GM19099 (cell line): ENCODE data around the gene NF1.

Experiments
- POLR2A ChIP-seq: IDR thresholded peaks from 3 replicates; pipeline ENCODE4 v1.6.1; 2011; ENCODE audit warnings: low read depth; ENCODE audit not compliant: insufficient read length; ENCODE audit errors: extremely low read depth

Gene NF1

DNA sequence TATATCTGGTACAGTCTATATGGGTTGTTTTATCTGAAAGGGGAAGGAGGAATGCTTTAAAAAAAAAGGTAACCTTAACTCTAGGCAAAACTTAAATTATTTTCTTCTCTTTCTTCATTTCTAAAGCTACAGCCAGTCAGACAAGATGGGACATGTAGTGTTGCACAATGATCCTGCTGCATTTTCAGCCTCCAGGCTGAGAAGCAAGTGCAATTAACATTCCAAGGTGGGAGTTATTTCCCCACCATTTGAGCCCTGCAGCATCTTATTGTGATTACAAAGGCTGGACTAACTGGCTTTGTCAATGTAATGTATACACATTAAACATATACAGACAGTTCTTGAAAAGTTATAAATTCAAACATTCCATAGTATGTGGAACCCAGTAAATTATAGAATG is 22.6 kb upstream of the NF1 start:
- TF ChIP-seq POLR2A = no peak

DNA sequence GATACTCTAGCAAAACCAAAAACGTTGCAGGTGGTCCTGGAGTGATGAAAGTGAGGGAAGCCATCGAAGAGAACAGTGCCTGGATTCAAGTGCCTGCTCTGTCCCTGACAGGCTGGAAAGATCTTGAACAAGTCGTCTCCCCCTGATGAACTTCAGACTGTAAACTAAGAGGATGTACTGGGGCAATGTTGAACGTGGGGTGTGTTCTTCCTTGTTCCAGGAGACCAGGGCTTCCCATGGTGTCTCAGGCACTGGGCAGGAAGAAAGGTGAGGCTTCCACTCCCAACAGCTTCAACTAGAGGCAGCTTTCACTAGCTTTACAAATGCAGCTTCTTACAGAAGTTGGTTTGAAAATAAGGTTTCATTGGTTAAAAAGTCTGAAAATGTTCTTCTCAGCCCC is 21.4 kb upstream of the NF1 start:
- TF ChIP-seq POLR2A = no peak

DNA sequence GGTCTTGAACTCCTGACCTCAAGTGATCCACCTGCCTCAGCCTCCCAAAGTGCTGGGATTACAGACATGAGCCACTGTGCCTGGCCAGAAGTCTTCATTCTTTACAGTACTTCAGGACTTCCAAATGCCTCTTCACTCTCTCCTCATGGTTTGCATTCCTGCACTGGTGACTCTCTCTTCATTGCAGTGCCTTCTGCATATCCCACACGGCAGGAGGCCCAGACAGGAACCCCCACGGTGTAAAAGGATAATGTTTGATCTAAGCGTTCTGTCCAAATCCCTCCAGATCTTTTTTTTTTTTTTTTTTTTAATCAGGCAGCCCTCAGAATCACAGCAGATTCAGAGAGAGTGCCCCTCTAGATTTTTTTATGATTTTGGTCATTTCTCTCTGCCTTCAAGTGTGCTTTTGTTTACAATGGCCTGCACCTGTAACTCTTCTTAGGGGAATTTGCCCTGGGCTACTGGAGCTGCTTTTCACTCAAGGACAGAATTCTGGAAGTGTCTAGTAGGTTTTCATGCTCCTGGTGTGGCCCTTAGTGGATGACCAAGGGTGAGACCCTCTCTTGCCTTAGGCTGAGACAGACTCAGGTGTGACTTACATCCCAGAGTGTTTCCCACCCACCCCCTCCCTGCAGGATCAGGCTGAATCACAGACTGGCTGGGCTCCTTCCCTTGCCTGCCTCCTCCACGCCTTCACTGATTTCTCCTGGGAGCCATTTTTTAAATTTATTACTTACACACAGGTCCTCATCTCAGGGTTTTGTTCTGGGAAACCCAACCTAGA is 19.8 kb upstream of the NF1 start:
- no peak for TF ChIP-seq POLR2A

DNA sequence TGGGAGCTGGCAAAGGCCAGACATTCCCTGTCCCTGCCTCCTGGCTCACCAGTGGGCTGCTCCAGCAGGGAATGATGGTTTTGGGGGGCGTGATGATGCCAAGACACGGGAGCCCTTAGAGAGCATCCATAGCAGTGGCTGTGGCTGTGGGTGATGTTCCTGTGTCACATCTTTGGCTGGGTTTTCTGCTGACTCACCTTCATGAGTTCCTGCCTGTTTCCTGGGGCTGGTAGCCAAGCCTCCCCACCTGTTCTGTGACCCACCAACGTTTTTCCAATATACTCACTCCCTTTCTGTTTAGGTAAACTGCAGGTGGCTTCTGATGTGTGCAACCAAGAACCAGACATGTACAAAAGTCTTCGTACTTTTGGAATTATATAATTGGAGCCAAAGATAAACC is 16.5 kb upstream of the NF1 start:
- TF ChIP-seq POLR2A = no peak

DNA sequence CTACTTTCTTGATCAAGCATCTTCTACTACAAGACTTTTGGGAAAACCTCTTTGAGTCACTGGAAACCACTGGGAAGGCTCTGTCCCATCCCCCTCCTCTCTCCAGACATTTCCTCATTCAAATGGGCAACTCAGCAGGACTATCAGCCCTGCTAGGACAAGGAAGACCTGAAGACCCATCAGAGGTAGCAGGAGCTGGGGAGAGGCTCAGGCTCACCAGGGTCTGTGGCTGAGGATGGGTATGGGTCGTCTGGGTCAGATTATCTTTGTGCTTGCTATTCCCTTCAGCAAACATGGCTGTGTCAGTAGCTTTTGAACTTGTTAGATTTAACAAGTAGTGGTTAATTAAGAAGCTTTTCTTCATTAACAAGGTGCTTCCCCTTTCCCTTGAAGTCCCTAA is 15.0 kb upstream of the NF1 start:
- TF ChIP-seq POLR2A = no peak

DNA sequence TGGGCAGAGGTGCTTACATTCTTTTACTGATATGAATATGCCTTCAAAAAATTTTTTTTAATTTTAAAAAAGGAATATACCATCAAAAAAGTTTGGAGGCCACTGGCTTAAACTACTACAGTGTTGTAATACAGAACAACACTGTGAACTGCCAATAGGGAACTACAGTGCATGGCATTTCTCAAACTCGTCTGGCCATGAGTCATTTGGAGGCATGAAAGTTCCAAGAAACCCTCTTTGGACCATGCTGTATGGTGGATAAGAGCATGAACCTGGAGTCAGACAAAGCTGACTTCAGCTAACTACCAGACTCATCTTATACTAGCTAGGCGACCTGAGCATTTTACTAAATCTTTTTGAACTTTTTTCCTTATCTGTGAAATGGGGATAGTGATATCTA is 9.2 kb upstream of the NF1 start:
- TF ChIP-seq POLR2A = no peak

DNA sequence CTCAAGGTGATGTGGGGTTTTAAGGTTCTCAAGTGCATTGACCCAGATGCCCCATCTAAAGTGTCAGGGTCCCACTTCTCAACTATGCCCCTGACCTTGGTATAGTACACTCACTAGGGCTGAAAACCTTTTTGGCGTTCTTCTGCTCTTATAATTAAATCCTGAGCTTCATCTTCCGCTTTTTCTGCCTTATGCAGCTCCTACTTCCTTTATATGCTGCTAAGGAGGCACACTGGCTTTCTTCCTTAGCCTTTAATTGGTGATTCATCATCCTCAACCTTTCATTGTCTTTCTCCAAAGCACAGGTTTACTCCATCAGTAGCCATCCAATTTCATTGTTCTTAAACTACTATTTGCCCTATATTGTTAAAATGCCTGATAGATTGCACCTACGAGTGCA is 5.3 kb upstream of the NF1 start:
- TF ChIP-seq POLR2A = no peak

DNA sequence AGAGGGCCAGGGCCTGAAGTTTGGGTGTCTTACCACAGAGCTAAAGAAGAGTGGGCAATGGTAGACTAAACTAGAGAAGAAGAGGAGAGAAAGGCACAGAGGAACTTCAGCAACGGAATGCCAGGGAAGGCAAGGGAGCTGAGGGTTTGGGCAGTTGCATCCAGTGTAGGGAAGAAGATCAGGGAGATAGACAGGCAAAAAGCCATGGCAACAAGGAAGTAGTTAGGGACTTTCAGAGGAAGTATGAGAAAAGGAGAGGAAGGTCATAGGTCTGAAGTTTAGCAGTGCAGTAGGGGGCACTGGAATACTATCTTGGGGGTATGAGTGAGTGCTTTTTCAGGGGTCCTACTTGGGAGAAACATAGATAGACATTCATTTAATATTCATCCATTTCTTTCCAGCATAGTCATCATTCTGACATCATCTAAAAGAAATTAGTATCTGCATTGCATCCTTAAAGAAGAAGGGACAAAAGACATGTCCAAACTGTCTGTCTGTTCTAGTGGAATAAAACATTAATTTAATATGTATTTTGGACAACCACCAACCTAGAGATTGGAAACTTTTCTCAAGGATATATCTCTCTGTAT is 2.2 kb upstream of the NF1 start:
- no peak for TF ChIP-seq POLR2A

DNA sequence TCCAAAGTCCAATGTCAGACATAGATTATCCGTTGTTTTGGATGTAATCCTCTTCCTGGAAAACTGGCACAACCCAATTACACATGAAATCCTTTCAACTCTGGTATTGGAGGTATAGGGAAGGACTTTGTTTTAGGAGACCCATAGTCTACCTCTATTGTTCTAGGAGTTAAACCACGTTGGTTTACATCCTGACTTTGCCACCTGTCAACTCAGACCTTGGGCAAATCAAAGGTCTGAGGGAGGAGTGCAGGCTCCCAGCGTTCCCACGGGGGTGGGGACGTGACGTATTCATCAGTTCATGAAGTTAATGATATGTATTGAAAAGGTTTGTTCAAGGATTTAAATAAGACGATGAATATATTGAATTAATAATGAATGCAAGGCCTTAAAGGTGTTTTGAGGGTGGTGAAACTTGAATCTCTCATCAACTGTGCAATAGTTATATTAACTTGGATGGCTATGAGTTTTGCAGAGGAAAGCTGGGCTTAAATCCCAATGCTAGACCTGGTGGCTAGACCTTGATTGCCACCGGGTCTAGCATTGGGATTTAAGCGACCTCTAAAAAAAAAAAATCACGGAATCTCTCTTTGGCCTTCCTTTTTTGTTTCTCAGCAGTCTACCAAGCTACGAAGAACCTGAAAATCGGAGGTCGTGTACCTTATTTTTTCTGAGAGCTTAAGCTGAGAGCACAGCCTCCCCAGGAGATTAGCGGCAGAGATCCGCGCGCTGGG is 744 bp upstream of the NF1 start:
- TF ChIP-seq POLR2A = no peak

DNA sequence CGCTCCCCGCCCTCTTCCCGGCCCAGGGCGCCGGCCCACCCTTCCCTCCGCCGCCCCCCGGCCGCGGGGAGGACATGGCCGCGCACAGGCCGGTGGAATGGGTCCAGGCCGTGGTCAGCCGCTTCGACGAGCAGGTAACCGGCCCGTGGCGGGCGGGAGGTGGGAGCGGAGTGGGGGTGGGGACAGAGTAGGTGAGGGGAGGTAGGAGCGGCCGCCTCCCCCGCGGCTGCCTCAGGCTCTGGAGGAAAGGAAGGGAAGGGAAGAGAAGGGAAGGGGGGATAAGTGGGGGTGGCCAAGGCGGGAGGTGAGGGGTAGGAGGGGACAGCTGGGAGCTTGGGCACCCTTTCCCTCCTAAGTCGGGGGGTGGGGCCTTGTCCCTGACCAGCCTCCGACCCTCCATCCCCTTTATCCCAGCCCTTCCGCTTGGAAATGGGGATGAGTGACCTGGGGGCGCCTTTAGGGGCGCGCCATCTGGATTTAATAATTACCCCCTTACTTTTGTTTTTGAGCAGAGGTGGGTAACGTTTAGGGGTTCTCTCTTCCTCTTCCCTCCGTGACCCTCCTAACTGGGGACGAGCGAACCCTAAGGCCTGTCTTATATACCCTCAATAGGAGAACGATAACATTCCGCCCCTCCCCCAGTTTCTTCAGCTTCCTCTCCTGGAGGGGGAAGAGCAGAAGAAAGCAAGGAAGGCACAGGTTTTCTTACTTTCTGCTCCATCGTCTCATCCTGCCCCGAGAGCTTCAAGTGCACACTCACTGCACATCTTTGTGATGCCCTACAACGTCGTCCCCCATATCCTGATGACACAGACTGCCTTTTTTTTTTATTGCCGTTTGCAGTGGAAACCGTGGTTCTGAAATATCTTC is 694 bp downstream of the NF1 start:
- TF ChIP-seq POLR2A = no peak

DNA sequence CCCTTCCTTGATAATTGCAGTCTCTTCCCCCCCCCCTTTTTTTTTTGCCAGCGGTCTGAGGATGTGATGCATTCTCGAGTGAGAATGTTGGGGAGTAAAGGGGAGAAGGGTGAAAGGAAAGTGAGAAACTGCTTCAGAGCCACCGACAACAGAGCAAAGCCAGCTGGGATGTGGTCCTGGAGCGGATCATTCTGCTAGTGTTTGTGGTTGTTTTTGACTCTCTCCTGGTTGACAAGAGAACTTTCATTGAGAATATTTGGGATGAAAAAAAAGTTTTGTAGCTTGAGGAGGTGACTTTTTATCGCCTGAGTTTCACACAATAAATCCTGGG is 1.3 kb downstream of the NF1 start:
- TF ChIP-seq POLR2A = no peak

DNA sequence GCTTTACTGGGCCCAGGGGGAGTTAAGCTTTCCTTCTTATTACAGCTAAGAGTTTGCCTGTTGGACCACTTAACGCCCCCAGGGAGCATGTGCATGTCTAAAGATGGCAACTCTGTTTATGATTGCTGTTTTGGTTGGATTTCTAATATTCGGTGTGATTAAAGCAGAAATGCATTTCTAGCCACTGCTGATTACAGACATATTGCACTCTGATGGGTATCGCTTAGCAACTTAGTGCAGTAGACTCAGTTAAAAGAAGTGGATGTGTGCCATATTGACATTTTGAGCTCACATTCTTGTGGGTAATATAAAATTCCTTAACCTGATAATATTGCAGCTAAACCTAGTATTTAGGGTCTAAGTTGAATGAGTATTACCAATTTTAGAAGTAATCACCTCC is 4.2 kb downstream of the NF1 start:
- no peak for TF ChIP-seq POLR2A

DNA sequence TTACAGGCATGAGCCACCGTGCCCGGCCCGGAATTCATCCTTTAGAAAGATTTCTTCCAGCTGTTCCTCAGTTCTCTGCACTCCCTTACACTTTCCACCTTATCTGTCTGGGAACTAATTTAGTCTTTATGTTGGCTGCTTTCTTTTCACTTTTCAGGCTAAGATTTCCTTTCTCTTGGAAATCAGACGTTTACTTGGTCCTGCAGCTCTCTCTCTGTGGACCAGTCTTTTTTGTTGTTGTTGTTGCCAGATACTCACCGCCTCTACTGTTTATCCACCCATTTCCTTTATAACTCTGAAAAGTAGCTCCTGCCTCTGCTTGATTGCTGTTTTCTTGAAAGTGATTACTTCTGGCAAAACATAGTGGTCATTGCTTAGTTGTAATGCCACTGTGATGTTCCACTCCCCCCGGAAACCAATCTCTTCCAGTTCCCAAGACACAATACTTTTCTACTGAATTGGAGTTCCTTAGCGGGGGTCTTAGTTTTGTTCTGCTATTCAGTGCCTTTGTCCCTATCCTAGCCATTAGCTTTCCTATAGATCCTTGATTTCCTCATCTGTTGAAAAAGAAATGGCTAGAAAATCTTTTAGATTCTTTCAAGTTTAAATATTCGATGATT is 6.2 kb downstream of the NF1 start:
- TF ChIP-seq POLR2A = no peak

DNA sequence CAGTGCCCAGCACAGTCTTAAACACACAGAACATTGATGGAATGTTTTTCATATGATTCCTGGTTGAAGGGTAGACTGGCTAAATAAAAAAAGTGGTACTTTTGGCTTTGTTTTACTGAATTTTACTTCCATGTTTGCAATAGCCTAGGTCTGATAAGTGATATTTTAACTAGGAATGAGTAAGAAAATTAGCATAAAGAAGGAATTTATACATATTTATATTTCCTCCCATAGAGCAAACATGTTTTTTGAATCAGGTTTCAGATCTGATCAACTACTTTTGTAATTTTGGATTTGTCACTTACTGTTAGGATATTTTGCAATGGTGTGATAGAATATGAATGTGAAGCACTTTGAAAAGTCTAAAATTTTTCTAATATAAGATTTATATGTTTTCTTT is 7.2 kb downstream of the NF1 start:
- TF ChIP-seq POLR2A = no peak

DNA sequence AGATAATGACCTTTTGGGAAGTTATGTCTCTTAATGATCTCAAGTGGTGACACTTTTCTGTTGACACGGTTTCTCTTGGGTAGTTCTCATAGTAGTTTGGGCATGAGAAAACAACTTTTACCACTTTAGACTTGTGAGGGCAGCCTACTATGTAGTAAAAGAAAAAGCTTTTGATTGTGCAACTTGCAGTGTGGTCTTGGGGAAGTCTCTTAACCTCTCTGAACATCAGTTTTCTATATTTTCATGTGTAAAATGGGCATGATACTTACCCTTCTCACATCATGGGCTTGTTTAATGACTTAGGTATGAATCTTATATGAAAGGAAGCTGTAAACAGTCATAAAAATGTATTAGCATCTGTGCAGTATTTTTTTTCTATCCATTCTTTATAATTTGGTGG is 11.2 kb downstream of the NF1 start:
- TF ChIP-seq POLR2A = no peak
